ENCODE results near the gene TRPC4.

TRPC4 gene

GRCh38 chr13:37652596-37652995, 217.0 kb downstream of the TRPC4 start:
- DNase-seq: no peak

- DNase-seq: no peak
These were observed 217.7 kb downstream of the TRPC4 start for GRCh38 chr13:37651891-37652290.

DNA sequence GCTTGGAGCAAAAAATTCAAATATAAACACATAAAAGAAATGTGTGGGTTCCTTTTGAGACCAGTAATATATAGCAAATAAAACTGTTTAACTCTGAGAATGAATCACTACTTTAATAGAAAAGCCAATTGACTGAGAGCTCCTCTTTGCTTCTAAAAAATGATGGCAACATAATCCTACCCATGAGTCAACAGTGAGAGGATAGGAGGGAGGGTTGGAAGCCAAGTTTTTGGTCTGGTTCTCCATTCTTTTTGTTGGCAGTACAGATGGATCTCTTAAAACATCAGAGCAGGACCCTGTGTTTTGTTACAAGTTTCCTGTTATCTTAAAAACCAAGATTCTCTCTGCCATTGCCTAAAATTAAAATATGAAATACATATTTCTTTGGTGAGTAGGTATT, 221.0 kb downstream of the TRPC4 start:
- DNase-seq: no peak

DNA sequence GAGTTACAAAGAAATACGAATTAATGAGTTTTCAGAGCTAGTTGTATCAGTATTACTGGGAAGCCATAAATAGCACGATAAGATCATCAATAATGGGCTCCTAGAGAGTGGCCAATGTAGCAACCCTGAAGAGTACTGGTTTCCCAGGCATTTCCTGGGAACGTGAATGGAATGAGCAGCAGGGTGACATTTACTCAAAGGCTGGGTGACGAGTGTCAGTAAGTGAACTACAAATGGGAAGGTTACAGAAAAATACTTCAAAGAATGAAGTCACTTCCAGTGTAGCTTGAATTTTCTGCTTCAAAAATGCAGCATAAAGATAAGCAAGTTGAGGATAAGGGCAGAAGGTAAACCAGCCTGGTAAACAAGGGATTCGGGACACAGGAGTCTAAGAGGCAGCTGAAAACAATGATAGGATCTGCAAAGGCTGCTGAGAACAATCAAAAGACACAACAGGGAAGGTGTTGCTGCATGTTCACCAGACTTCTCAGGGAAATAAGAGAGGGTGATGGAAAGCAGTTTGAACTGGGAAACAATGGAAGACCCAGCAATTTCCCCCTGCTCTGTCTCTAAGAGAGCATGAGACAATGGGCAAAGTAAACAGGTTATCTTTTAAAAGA, 222.4 kb downstream of the TRPC4 start:
- DNase-seq: no peak

- no peak for DNase-seq
These were observed 223.0 kb downstream of the TRPC4 start for GRCh38 chr13:37646531-37646930.

- no peak for DNase-seq
These were observed 224.3 kb downstream of the TRPC4 start for GRCh38 chr13:37645181-37645740.

- no peak for DNase-seq
These were observed 228.2 kb downstream of the TRPC4 start for GRCh38 chr13:37641391-37641790.

- DNase-seq: no peak
These were observed 229.1 kb downstream of the TRPC4 start for GRCh38 chr13:37640499-37640898.

DNA sequence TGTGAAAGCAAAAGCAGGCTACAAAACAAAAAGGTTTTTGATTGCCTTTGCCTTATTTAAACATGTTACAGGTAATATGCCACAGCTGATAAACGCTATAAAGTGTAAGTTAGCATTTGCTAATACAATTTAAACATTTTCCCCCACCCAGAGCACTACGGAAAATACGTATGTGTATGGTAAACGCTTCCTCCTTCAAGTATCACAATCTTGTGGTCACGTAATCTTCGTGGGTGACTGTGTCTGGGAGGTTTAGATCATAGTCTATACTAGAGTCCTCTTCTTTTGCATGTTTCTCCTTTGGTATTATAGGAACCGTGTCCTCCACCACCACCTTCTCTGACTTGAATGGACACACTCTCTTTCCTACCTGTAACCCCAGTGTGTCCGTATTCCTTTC, 232.9 kb downstream of the TRPC4 start:
- DNase-seq: no peak

- no peak for DNase-seq
These were observed 237.3 kb downstream of the TRPC4 start for GRCh38 chr13:37632294-37632693.

GRCh38 chr13:37627428-37627827, 242.1 kb downstream of the TRPC4 start:
- no peak for DNase-seq

GRCh38 chr13:37621811-37622361, 247.7 kb downstream of the TRPC4 start:
- DNase-seq: no peak

DNA sequence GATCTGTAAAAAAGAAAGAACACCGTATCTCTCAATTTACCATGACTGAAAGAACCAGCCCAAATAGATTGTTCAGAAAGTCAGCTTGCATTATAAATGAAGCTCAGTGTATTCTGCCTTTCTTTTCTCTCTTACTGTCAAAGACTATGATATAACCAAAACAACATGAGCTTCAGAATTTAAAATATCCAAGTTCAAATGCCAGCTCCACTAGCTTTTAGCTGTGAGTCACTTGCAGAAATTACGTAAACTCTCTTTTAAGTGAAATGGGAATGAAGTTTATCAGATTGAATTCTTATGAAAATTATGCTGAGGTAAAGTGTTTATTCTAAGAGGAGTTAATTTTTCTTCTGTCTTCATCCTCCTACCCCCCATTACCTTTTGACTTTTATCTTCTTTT, 251.0 kb downstream of the TRPC4 start:
- no peak for DNase-seq

- DNase-seq: no peak
These were observed 252.4 kb downstream of the TRPC4 start for GRCh38 chr13:37617173-37617572.

- DNase-seq: no peak
These were observed 253.4 kb downstream of the TRPC4 start for GRCh38 chr13:37616131-37616530.

DNA sequence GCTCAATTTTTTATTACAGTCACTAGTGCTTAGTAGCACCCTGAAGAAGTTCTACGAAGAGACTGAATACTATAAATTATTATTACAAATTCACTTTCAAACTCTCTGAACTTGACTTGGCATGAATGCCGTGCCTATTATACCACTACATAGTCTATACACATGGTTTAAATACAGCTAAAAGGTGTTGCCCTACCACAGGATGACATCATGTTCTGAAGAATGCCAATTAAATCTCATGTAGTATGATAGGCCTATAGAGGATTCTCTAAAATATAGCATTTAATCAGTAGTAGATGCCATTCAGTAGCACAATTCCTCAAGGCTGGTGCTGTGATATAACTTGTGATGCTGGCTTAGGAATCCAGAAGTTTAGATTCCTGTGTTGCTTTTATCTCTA, 254.3 kb downstream of the TRPC4 start:
- DNase-seq: no peak

DNA sequence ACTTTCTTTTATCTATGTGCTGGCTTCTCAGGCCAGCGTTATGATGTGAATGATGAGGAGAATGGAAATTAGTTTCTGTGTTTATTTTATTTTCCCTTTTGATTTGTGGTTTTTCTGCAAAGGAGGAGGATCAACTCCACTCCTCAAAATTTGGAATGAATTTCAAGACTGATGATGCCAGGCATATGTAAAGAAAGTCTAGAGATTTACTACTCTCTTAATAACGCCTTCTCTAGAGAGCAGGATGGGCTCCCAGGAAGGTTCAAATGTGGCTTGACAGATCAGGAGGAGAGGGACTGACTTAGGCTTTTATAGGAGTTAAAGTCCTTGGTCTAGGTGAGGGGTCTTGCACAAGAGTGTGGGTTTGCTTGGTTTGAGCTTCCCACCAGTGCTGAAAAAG, 255.9 kb downstream of the TRPC4 start:
- DNase-seq: no peak

DNA sequence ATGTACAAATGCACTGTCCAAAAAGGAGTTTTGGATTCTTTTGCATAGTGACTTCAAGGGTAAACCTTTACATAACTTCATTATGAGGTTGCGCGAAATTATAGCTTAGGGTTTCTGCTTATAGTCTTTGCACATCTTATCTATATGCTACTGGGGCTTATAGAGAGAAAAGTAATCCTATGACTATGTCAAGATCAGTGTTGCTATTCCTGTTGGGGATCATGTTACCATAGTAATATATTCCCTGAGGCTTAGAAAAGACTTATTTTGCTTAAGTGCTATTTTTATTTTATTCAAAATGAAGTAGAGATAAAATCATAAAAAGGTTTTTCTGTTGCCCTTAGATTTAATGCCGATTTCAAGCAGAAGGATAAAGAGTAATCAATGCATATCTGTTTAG, 256.3 kb downstream of the TRPC4 start:
- no peak for DNase-seq

DNA sequence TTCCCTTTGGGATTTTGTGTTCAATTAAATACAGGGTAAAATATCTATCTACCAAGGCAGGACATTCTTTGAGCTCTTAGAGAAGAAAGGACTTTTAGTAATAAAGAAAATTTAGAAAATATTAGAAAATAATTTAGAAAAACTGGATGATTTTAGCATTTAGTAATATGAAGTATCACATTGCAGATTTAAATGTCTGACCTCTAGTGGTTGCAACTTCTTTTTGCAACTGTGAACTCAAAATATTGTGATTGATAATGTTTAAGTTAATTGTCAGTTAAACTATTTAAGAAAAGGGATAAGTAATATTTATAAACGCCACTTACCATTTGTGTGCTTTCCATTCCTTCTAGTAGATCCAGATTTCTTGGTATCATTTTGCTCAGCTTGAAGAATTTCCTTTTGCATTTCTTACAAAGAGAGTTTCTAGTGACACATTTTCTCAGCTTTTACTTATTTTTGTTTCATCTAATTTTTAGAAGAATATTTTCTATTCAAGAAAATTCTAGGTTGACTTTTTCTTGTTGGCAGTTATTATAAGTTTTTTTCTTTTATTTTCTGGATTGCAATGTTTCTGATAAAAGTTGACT, 260.7 kb downstream of the TRPC4 start:
- DNase-seq: no peak

- no peak for DNase-seq
These were observed 266.7 kb downstream of the TRPC4 start for GRCh38 chr13:37602733-37603381.

DNA sequence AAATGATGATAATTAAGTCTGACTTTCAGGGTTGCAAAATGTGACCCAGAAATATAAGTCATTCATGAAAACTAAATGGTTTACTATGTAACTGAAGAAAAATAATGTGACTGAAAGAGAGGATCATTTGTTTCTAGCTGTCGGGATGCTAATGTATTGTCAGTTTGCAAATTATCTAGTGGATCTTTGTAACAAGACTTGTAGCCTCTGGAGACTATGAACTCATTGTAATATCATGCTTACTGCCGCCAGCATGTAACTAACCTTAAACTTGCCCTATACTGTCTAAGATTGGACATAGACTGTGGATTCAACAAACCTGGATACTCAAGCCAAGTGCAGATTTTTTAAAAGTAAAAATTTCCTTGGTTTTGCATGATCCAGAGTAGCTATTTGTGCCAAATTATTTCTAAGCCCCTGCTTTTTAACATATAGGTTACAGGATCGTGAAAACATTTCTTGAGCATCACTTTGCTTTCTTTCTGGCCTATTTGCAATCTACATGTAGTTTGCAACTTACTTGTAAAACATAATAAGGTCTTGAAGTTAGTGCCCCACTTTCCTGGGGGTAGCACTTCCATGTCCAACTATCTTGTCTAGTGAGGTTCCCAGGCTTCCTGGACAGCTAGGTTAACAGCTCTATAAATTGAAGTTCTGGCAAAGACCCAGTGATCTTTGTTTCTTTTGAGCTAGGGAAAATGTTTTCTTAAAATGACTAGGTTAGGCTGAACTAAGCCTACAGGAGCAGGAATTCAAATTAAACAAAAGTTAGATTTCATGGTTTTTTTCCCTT, 267.7 kb downstream of the TRPC4 start:
- DNase-seq: no peak

- DNase-seq: no peak
These were observed 270.1 kb downstream of the TRPC4 start for GRCh38 chr13:37599519-37599918.

DNA sequence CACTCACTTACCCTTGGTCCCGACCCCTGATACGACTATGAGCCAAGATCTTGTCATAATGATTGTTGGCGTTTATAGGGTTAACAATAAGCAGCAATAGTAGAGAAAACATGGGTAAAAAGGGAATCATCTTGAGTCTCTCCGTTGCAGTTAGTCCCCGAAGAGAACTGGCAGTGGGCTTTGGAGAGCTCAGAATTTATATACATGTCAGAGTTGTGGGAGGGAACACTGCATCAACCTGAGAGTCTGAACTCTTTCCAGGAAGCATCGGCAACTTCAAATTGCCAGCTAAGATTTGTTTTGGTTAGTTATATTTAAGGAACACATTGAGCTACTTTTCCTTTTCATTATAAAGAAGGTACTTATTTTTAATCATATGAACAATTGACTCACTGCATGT, 271.0 kb downstream of the TRPC4 start, which contains the start of gene POSTN:
Gene POSTN, minus strand, starts transcription at position 172 of the 400 bp plus-strand sequence. Its CDS starts 42 bp downstream, at position 130.
- no peak for DNase-seq

Measured in activated T-cell treated with anti-CD3 and anti-CD28 coated beads for 4 hours (primary cell).